Prostate gland (tissue), 2 donors: Measurements from ENCODE around the gene CST11.

Experiments used
- CTCF ChIP-seq, 4 experiments: fragments of 200-600 bp in 2 of 4; fragments of 450-650 bp in 2 of 4; sonication (generic) in 2 of 4; IDR thresholded peaks; 1 replicate in 3 of 4; 2 replicates in 1 of 4; pipeline ENCODE4 v1.5.1; 2016 to 2019; ENCODE audit warnings: antibody characterized with exemption in 4 of 4, mild to moderate bottlenecking in 2 of 4, moderate library complexity in 2 of 4
- POLR2A ChIP-seq: fragments of 450-650 bp; IDR thresholded peaks from one replicate; pipeline ENCODE4 v1.6.1; 2016; ENCODE audit warnings: antibody characterized with exemption, mild to moderate bottlenecking

- no peak for TF ChIP-seq CTCF (IDR thresholded peaks at IDR 0.05)
- TF ChIP-seq POLR2A = no peak
Observed at GRCh38 chr20:23445596-23446217, 7.0 kb downstream of the CST11 start.
